ENCODE measurements around the gene TRMT44.

GRCh38 chr4:8422327-8422726, 18.2 kb upstream of the TRMT44 start:
- TF ChIP-seq POLR2A (IDR thresholded peaks at IDR 0.05; ENCODE audit: low read length): no peak
- no peak for TF ChIP-seq GATA1 (IDR thresholded peaks at IDR 0.05; ENCODE audit: low read depth, low read length)
